Measurements from ENCODE around the gene URB1. TPM values are rescaled to one million over a fixed set of nuclear protein-coding genes. Genes with fewer than 3 reads are reported as not detected.

The URB1 gene
- total and polyA plus RNA-seq, 2 of the 8 experiments (the other 6 are each of a cell fraction or from before 2014, with no cell fraction given) = 8.1 to 28.9 TPM

DNA sequence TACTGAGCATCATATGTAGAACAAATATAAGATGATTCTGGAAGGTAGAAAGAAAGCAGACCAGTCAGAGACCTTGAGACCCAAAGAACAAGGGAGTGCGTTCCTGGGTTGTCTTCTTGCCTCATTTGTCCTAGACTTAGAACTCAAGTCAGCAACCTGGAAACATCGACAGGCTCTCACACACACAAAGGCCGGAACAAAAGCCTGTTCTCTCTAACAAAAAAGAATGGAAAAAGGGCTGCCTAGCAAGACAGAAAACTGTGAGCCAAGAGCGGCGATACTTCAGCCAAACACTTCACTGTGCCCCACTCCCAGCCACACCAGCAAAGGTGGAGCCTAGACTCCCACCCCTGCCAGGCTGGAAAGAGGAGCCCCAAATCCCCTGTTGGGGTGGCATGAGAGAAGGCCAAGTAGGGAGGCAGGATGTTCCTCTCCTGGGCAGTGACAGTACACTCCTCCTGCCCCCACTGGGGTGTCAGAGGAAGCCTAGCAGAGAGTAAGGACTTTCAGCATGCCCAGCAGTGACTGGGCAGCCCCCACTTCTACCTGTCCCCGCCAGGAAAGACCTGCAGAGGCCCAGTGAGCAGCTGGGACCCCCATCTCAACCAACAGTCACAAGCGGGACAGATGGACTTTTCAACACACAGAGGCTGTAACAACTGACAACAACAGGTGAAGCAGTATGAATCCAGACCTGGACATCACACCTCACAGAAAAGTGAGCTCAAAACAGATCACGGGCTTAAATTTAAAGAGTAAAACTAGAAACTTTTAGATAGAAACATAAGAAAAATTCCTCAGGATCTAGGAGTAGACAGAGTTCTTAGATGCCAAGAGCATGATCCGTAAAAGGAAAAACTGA lies 61.1 kb downstream of the URB1 start (continued):
- TF ChIP-seq RNF2 (IDR thresholded peaks at IDR 0.05; ENCODE audit: borderline replicate concordance, low read depth, low read length, missing control alignments, poor library complexity, severe bottlenecking) (no peak), CHD1 (IDR thresholded peaks at IDR 0.05; ENCODE audit: low read depth, low read length) (no peak), ATF2 (IDR thresholded peaks at IDR 0.05; ENCODE audit: low read length) (no peak), TBP (IDR thresholded peaks at IDR 0.05; ENCODE audit: low read depth, low read length) (no peak), CBX8 (IDR thresholded peaks at IDR 0.05; ENCODE audit: borderline replicate concordance, low read depth, low read length) (no peak)
